HG02642 (cell line): ENCODE data around the gene CFAP299.
"Not testable (repeated sequence)": the region's sequence is repeated elsewhere in the genome, so short reads cannot be mapped to it uniquely, and the experiment has no call there.

ENCODE experiments used
- ATAC-seq: cut with Tn5 transposase; IDR thresholded peaks from one replicate; pipeline ENCODE4 v1.9.1; 2021; ENCODE audit warnings: mild to moderate bottlenecking; ENCODE audit not compliant: unreplicated experiment, poor library complexity

CFAP299 gene

DNA sequence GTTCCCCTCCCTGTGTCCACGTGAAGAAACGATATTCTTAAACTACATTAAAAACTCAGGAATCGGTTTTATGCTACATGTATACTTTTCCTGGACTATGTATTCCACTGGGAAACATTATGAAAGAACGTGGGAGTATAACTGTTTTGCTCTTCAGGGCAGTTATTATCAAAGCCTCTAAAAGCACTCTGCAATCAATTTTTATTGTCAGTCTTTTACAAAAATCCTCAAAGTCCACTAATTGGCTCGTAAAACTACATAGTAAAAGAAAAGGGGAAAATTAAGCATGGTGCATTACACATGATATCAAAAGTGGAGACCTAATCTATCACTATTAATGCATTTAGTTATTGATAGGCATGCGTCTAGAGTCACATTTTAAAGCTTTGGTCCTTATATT is 11.4 kb upstream of the CFAP299 start:
- ATAC-seq = no peak

DNA sequence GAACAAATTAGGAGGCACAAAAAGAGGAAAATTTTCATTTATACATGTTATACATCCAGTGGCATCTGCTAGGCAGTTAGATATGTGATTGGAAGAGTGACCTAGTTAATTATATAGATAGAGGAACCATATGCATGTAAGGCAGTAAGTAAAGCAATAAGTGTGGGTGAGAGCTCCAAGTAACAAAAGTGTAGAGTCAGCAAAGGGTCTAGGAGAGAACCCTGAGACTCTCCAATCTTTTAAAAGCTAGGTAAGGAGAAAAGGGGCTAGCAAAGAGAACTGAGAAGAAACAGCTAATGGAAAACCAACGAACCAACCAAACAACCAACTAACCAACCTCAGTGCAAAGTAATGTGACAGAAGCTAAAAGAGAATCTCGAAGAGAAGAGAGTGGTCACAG is 3.8 kb upstream of the CFAP299 start:
- ATAC-seq = no peak

DNA sequence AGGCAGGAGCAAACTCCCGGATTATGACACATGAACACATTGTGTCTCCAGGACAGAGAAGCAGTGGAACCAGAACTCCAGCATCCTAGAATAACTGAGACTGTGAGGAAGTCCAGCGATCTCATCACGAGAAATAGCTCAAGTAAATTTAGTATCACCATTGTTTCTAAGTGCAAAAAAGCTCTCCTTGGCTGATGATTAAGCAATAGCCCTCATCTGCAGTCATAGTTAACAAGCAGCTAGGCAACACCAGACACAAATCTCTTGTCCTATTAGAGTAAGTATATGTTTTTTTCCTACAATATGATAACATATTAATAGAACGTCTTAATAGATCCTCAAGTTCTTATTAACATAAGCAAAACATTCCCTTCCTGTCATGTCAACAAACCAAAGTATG is 2.4 kb upstream of the CFAP299 start:
- ATAC-seq = no peak

GRCh38 chr4:80334568-80334967 is 962 bp upstream of the CFAP299 start:
- ATAC-seq = no peak

DNA sequence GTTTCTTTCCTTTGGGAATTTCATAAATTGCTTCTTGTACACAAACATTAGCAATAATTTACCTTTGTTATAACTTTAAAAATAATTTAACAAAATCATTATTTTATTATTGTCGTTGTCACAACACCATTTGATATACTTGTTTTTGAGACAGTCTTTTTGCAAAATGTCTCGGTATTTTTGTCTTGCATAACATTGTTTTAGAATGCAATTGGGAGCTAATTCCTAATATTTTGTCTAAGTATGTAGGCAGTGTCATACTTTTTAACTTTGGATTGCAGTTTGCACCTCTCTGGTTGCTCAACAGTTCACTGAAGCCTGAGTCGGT is 340 bp upstream of the CFAP299 start:
- no peak for ATAC-seq

DNA sequence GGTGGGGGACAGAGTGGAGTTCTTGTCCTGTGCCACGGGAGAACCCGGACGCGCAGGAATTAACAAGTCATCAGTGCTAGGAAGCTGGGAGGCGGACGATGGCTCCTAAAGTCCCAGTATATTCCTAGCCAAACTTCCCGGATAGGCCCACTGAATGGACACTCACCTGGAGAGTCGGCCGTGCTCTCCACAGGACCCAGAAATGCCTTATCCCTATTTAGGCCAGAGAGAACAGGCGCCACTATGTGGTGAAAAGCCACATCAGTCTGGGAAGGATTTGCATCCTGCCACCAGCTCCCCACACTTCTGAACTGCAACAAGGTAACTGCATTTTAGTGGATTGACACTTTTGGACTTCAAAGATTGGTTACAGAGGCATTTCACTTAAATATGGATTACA is 1.1 kb downstream of the CFAP299 start:
- no peak for ATAC-seq

DNA sequence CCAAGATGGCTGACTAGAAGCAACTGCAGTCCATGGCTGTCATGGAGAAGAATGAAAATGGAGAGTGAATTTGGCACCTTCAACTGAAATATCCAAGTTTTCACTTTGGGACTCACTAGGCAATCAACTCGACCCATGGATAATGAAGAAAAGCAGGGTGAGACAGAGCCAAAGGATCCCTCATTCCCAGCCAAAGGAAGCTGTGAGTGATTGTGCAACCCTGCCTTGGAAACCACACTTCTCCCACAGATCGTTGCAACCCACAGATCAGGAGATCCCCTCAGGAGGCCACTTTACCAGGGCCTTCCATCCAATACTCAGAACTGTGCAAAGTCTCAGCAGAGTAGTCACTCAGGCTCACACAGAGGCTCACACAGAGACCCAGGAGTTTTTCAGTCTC is 4.5 kb downstream of the CFAP299 start:
- ATAC-seq = no peak

- not testable (repeated sequence) for ATAC-seq
Observed at GRCh38 chr4:80342684-80343083, 7.2 kb downstream of the CFAP299 start.

GRCh38 chr4:80343887-80344286 is 8.4 kb downstream of the CFAP299 start:
- ATAC-seq = no peak

DNA sequence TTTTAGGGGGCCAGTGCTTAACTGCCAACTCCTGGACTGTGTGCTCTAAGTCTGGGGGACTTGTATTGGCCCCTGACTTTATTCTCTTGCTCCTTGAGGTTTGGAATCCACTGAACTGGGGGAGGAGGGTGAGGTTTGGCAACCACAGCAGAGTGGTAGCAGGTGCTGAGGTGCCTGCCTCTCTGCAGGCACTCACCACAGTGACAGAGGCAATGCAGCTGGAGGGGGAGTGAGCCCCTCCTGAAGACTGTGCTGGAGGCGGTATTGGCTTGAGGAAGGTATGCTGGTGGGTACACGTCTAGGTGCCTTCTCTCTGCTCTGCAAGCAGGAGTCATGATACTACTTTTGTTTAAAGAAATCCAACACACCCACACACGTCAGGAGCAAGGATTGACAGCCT is 24.6 kb downstream of the CFAP299 start:
- no peak for ATAC-seq

- ATAC-seq = no peak
Observed at GRCh38 chr4:80360900-80361299, 25.4 kb downstream of the CFAP299 start.

DNA sequence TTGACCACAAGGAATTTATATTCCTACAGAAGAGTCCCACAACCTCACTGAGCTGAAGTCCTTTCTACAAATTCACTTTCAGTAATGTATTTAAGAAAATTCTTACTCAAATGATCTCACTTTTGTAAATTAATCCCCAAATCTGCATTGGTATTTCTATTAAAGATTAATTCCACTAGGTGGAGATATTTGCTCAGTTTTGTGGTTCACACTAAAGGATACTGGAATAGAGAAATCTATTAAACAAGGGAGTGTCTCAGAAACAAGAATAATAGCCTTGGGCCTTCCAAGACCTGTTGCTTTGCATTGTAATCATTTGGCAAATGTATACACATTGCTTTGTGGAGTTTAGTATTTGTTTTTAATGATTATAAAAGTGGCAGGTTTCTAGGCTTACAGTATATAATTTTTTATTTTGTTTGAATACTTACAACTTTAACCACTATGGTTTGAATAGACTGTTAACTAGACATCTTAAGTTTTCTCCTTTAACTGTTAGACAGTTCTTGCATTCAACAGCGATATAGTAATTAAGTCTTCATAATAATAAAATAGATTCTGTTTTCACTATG is 25.9 kb downstream of the CFAP299 start:
- no peak for ATAC-seq

DNA sequence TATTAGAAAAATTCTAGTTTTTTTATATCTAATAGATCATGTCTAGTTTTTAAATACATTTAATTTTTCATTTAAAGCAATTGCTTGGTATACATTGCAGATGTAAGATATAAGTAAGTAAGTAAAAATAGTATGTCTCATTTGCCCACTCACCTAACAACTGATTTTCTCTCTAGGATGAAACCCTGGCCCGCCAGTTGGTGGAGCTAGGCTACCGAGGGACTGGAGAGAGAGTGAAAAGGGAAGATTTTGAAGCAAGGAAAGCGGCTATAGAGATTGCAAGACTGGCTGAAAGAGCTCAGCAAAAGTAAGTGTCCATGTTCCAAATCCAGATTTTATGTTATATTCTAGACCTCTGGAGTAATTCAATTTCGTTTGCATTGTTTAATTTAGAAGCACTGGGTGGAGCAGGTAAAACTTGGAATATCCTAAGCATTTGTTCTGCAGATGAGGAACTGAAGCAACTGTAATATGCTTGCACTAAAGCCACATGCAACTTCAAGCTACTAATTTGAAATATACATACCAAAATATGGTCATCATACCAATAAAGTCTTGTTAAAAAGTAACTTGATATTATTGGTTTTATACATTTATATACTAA is 27.1 kb downstream of the CFAP299 start:
- ATAC-seq = no peak

DNA sequence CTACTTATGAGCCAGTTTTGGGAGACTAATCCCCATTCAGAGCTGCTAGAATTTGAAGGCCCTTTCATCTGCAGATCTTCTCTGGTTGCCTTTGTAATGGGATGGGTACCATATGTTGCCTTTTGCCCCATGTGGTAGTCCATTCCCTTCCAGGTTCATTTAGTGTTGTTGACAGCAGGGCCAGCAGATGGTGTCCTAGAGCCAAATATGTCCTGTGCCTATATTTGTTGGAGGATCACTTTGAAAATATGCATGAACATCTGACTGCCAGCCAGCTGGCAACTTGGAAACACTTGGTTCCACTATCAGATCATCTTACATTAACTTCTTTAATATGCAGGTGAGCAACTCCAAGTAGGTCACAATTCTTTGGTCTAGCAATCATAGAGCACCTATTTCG is 30.4 kb downstream of the CFAP299 start:
- peak; percentile 89 for ATAC-seq

DNA sequence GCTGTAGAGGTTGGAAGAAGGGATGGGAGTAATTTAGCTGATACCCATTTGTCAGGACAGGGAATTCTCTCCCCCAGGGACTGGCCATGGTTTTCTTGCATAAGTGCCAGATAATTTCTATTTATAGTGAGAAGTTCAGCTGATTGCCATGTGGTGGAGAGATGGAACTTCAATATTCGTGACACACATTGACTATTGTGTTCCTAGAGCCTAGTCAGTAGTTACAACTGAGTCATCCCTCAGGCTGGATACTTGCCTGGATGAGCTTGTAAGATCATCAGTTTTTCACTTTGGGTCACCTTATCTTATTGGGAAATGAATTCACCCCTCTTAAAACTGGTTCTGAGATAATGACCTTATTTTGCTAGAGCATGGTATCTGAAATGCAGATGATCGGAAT is 32.2 kb downstream of the CFAP299 start:
- no peak for ATAC-seq

DNA sequence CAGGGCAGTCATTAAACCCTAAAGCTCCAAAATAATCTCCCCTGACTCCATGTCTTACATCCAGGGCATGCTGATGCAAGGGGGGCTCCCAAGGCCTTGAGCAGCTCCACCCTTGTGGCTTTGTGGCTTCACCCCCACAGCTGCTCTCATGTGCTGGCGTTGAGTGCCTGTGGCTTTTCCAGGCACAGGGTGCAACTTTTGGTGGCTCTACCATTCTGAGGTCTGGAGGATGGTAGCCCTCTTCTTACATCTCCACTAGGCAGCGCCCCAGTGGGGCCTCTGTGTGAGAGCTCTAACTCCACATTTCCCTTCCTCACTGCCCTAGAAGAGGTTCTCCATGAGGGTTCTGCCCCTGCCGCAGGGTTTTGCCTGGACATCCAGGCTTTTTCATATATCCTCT is 35.1 kb downstream of the CFAP299 start:
- no peak for ATAC-seq

DNA sequence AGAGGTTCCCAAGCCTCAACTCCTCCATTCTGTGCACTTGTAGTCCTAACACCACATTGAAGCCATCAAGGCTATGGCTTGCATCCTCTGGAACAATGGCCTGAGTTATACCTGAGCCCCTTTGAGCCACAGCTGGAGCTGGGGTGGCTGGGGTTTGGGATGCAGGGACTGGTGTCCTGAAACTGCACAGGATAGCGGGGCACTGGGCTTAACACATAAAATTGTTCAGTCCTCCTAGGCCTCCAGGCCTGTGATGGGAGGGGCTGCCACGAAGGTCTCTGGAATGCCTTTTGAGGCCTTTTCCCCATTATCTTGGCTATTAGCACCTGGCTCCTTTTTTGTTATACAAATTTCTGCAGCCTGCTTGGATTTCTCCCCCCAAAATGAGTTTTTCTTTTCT is 35.5 kb downstream of the CFAP299 start:
- no peak for ATAC-seq

GRCh38 chr4:80374180-80374579 is 38.6 kb downstream of the CFAP299 start:
- no peak for ATAC-seq

GRCh38 chr4:80382090-80382832 is 46.7 kb downstream of the CFAP299 start:
- ATAC-seq = no peak

- ATAC-seq = no peak
Observed at GRCh38 chr4:80385397-80386280, 50.1 kb downstream of the CFAP299 start.

GRCh38 chr4:80386281-80386886 is 50.9 kb downstream of the CFAP299 start:
- no peak for ATAC-seq
